ENCODE measurements around the gene GP1BA. TPM values are rescaled to one million over a fixed set of nuclear protein-coding genes. Genes with fewer than 3 reads are reported as not detected.

GP1BA gene
- total and polyA plus RNA-seq, 3 experiments from 2014 or later = not detected

DNA sequence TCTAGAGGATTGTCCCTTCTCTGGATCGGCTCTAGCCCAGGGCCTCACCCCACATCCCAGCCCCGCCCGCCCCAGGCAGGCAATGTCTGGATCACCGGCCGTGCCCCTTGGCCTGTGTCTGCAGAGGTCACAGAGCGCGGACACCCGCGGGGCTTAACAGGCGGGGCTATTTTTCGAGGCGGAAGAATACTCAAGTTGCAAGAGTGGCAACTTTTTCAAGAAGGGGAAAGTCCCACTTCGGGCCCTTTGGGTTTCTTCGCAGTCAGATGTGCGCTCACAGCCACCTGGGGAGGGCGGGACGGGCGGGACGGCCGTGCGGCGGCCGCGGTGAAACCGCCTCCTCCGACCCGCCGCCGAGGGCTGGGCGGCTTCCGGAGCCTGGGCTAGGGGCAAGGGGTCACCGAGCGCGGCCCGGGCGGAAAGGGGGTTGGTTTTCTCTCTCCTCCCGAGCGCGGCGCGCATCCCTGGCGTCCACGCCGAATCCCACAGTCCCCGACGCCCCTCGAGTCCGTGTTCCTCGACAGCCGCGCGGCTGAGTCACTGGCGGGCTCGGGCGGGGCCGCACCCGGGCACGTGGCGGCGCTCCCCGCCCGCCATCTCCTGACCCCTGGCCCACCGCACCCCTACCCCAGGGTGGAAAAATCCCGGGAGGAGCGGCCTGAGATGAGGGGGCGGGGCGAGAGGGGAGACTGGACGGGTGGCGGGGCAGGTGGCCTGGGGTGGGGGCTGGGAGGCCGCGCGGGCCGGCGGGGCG, 17.4 kb downstream of the GP1BA start:
- Histone ChIP-seq H3K4me3 (ENCODE audit: low read length) (peak overlapping the region; percentile 97), H3K9me3 (ENCODE audit: low read length) (no peaks in the 10 kb centered on the region), H3K27ac (ENCODE audit: low read depth, low read length) (peak overlapping the region; percentile 86), H3K36me3 (ENCODE audit: insufficient read depth, low read length) (peaks cover 23% of the 10 kb centered on the region), H3K4me1 (ENCODE audit: insufficient read depth, low read length) (peaks cover 31% of the 10 kb centered on the region), H3K27me3 (ENCODE audit: insufficient read depth, low read length, poor library complexity, severe bottlenecking) (no peaks in the 10 kb centered on the region)
- peak; percentile 61 to 84 (median 79) for DNase-seq
- H3K27me3 Mint-ChIP-seq = peaks cover 0 to 5% of the 10 kb centered on the region in 2 donors
- H3K4me3 Mint-ChIP-seq = peak overlapping the region; percentile 83 to 100 (median 97)
- peak overlapping the region; percentile 72 to 96 (median 90) for H3K27ac Mint-ChIP-seq
- ChIA-PET CTCF (interaction anchor here (0.7 to 4.8 kb wide), 5 partner anchors 10 to 112 kb away, joined by 3 to 30 read pairs (median 5); partner anchors contain the start of genes CHRNE, RNF167, SLC25A11 and SPAG7), POLR2A (interaction anchor here (0.7 to 11.7 kb wide), 7 partner anchors 10 to 293 kb away, joined by 3 to 187 read pairs (median 4); partner anchors contain the start of genes CAMTA2, INCA1, KIF1C and RNF167)
- H3K36me3 Mint-ChIP-seq = peaks cover 7 to 32% (median 12%) of the 10 kb centered on the region in 3 donors
- peaks cover 32 to 43% (median 41%) of the 10 kb centered on the region in 3 donors for H3K4me1 Mint-ChIP-seq
- no peaks in the 10 kb centered on the region for H3K9me3 Mint-ChIP-seq

GRCh38 chr17:4950075-4950745, 18.1 kb downstream of the GP1BA start:
- ChIA-PET CTCF (interaction anchor here (0.7 to 4.8 kb wide), 5 partner anchors 17 to 112 kb away, joined by 3 to 30 read pairs (median 3); partner anchors contain the start of genes CHRNE and SPAG7), POLR2A (interaction anchor here (1.4 to 11.7 kb wide), 4 partner anchors 8 to 47 kb away, joined by 3 to 187 read pairs (median 34); partner anchors contain the start of genes INCA1, KIF1C, RNF167 and SLC25A11)
- H3K27me3 ChIP-seq (ENCODE audit: insufficient read depth, low read length, poor library complexity, severe bottlenecking) = no peaks in the 10 kb centered on the region
- H3K4me3 ChIP-seq (ENCODE audit: low read length) = peak overlapping the region; percentile 49
- Mint-ChIP-seq H3K9me3 (no peaks in the 10 kb centered on the region), H3K36me3 (peaks cover 5 to 25% (median 10%) of the 10 kb centered on the region in 3 donors), H3K4me3 (peak overlapping the region; percentile 78 to 90 (median 82)), H3K27ac (peak overlapping the region; percentile 79 to 97 (median 90)), H3K27me3 (peaks cover 0 to 5% of the 10 kb centered on the region in 2 donors), H3K4me1 (peaks cover 25 to 35% (median 33%) of the 10 kb centered on the region in 3 donors)
- H3K36me3 ChIP-seq (ENCODE audit: insufficient read depth, low read length) = peaks cover 16% of the 10 kb centered on the region
- H3K9me3 ChIP-seq (ENCODE audit: low read length) = no peaks in the 10 kb centered on the region
- peak in 2 of 5 donors; percentile 23 to 37 for DNase-seq
- H3K4me1 ChIP-seq (ENCODE audit: insufficient read depth, low read length) = peaks cover 24% of the 10 kb centered on the region
- H3K27ac ChIP-seq (ENCODE audit: low read depth, low read length) = peak overlapping the region; percentile 86

DNA sequence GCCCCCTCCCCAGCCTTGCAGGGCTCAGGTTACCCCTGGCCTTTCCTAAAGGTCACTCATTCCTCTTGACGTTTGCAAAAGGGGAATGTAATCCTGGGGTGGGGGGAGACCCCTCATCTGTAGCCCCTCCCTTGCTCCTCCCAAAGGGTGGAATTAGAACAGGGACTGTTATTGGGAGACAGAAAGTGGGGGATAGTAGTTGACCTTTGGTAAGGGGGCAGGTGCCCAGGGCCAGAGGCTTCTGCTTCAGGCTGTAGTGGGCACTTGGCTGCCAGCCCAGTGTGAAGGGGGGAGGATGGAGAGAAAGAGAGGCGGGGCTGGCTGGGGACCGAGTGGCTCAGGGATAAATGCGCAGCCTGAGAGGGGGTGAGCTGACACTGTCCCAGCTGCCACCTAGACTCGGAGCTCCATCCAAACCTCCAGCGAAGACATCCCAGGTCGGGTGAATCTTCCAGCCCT, 18.7 kb downstream of the GP1BA start, which contains the start of gene ENO3:
Gene ENO3 (plus strand): TSS at position 374 of the 459 bp plus-strand sequence. CDS start 711 bp downstream, outside the sequence.
- H3K27me3 Mint-ChIP-seq = peaks cover 0 to 4% of the 10 kb centered on the region in 2 donors
- POLR2A ChIA-PET = interaction anchor here (0.5 to 11.7 kb wide), 6 partner anchors 9 to 21 kb away, joined by 3 to 187 read pairs (median 6); partner anchors contain the start of genes RNF167, SLC25A11 and SPAG7
- H3K4me3 Mint-ChIP-seq = peak within 1 kb of the TSS; percentile 78 to 90 (median 82)

GRCh38 chr17:4951486-4951885, 19.4 kb downstream of the GP1BA start:
- Mint-ChIP-seq H3K27me3 (peaks cover 0 to 4% of the 10 kb centered on the region in 2 donors), H3K27ac (peak overlapping the region in 5 of 8 donors; percentile 55 to 96 (median 84)), H3K4me1 (peaks cover 15 to 26% (median 23%) of the 10 kb centered on the region in 3 donors), H3K9me3 (no peaks in the 10 kb centered on the region), H3K4me3 (peak overlapping the region in 6 of 7 donors; percentile 43 to 90 (median 53)), H3K36me3 (peaks cover 0 to 13% (median 2%) of the 10 kb centered on the region in 3 donors)
- peaks cover 11% of the 10 kb centered on the region for H3K4me1 ChIP-seq (ENCODE audit: insufficient read depth, low read length)
- H3K27me3 ChIP-seq (ENCODE audit: insufficient read depth, low read length, poor library complexity, severe bottlenecking) = no peaks in the 10 kb centered on the region
- CTCF ChIA-PET = interaction anchor here (1.1 to 4.8 kb wide), 4 partner anchors 11 to 68 kb away, joined by 4 to 30 read pairs (median 5); partner anchors contain the start of genes RNF167, SLC25A11 and SPAG7
- POLR2A ChIA-PET = interaction anchor here (1.3 to 11.7 kb wide), 4 partner anchors 9 to 17 kb away, joined by 3 to 187 read pairs (median 6); partner anchors contain the start of genes RNF167, SLC25A11 and SPAG7
- H3K4me3 ChIP-seq (ENCODE audit: low read length) = no peak overlapping the region
- H3K27ac ChIP-seq (ENCODE audit: low read depth, low read length) = peak overlapping the region; percentile 86
- peaks cover 5% of the 10 kb centered on the region for H3K36me3 ChIP-seq (ENCODE audit: insufficient read depth, low read length)
- H3K9me3 ChIP-seq (ENCODE audit: low read length) = no peaks in the 10 kb centered on the region
- no peak for DNase-seq

More for the DNA sequence above, 18.7 kb downstream of the GP1BA start, which contains the start of gene ENO3:
- Histone ChIP-seq H3K27ac (ENCODE audit: low read depth, low read length) (peak within 1 kb of the TSS; percentile 86), H3K4me3 (ENCODE audit: low read length) (peak within 1 kb of the TSS; percentile 49), H3K9me3 (ENCODE audit: low read length) (no peaks in the 10 kb centered on the region), H3K36me3 (ENCODE audit: insufficient read depth, low read length) (peaks cover 10% of the 10 kb centered on the region), H3K27me3 (ENCODE audit: insufficient read depth, low read length, poor library complexity, severe bottlenecking) (no peaks in the 10 kb centered on the region), H3K4me1 (ENCODE audit: insufficient read depth, low read length) (peaks cover 18% of the 10 kb centered on the region)
- no peak for DNase-seq
- CTCF ChIA-PET = interaction anchor here (0.8 to 4.8 kb wide), 6 partner anchors 11 to 111 kb away, joined by 3 to 30 read pairs (median 4); partner anchors contain the start of genes RNF167, SLC25A11 and SPAG7
- H3K4me1 Mint-ChIP-seq = peaks cover 19 to 30% (median 28%) of the 10 kb centered on the region in 3 donors
- H3K27ac Mint-ChIP-seq = peak within 1 kb of the TSS; percentile 79 to 97 (median 90)
- H3K36me3 Mint-ChIP-seq = peaks cover 0 to 19% (median 6%) of the 10 kb centered on the region in 3 donors
- H3K9me3 Mint-ChIP-seq = no peaks in the 10 kb centered on the region

GRCh38 chr17:4953451-4953961, 21.4 kb downstream of the GP1BA start:
- no peak overlapping the region for H3K4me3 ChIP-seq (ENCODE audit: low read length)
- no peak overlapping the region for H3K27ac ChIP-seq (ENCODE audit: low read depth, low read length)
- Mint-ChIP-seq H3K27ac (peak overlapping the region in 2 of 8 donors; percentile 43 to 51), H3K27me3 (peaks cover 0 to 1% of the 10 kb centered on the region in 2 donors), H3K9me3 (no peaks in the 10 kb centered on the region), H3K36me3 (peaks cover 0 to 7% (median 0%) of the 10 kb centered on the region in 3 donors), H3K4me3 (peak overlapping the region in 1 of 7 donors; percentile 45), H3K4me1 (peaks cover 13 to 23% (median 16%) of the 10 kb centered on the region in 3 donors)
- H3K9me3 ChIP-seq (ENCODE audit: low read length) = no peaks in the 10 kb centered on the region
- DNase-seq = no peak
- no peaks in the 10 kb centered on the region for H3K36me3 ChIP-seq (ENCODE audit: insufficient read depth, low read length)
- H3K4me1 ChIP-seq (ENCODE audit: insufficient read depth, low read length) = peaks cover 8% of the 10 kb centered on the region
- ChIA-PET POLR2A (interaction anchor here (0.6 to 11.7 kb wide), 2 partner anchors 13 to 230 kb away, joined by 3 to 187 read pairs; partner anchors contain the start of gene SPAG7), CTCF (interaction anchor here (1.0 to 1.8 kb wide), 4 partner anchors 8 to 34 kb away, joined by 3 to 5 read pairs (median 4); partner anchors contain the start of genes CAMTA2 and SPAG7)
- no peaks in the 10 kb centered on the region for H3K27me3 ChIP-seq (ENCODE audit: insufficient read depth, low read length, poor library complexity, severe bottlenecking)

GRCh38 chr17:4955091-4955490, 23.0 kb downstream of the GP1BA start:
- H3K9me3 ChIP-seq (ENCODE audit: low read length) = no peaks in the 10 kb centered on the region
- ChIA-PET CTCF (interaction anchor here (0.9 to 2.5 kb wide), 4 partner anchors 9 to 52 kb away, joined by 3 to 11 read pairs (median 4); partner anchors contain the start of genes CHRNE and SPAG7), POLR2A (interaction anchor here (11.7 kb wide), 1 partner anchor 12 kb away, joined by 187 read pairs; the partner anchor contains the start of gene SPAG7)
- no peak overlapping the region for H3K4me3 Mint-ChIP-seq
- H3K27ac Mint-ChIP-seq = no peak overlapping the region
- H3K36me3 Mint-ChIP-seq = peaks cover 0 to 19% (median 0%) of the 10 kb centered on the region in 3 donors
- no peaks in the 10 kb centered on the region for H3K27me3 Mint-ChIP-seq
- no peaks in the 10 kb centered on the region for H3K9me3 Mint-ChIP-seq
- H3K4me3 ChIP-seq (ENCODE audit: low read length) = no peak overlapping the region
- no peaks in the 10 kb centered on the region for H3K27me3 ChIP-seq (ENCODE audit: insufficient read depth, low read length, poor library complexity, severe bottlenecking)
- DNase-seq = no peak
- H3K4me1 ChIP-seq (ENCODE audit: insufficient read depth, low read length) = peaks cover 8% of the 10 kb centered on the region
- H3K4me1 Mint-ChIP-seq = peaks cover 13 to 20% (median 13%) of the 10 kb centered on the region in 3 donors
- no peak overlapping the region for H3K27ac ChIP-seq (ENCODE audit: low read depth, low read length)
- H3K36me3 ChIP-seq (ENCODE audit: insufficient read depth, low read length) = peaks cover 3% of the 10 kb centered on the region

Measured in CD8-positive, alpha-beta memory T cell (primary cell).